Upper lobe of left lung (tissue), 6 donors: Measurements from ENCODE around the gene HIF1AN. TPM values are rescaled to one million over a fixed set of nuclear protein-coding genes. Genes with fewer than 3 reads are reported as not detected.

ENCODE experiments used
- ATAC-seq, 2 donors: fragments of 200-7000 bp; cut with Tn5 transposase; one replicate each; pipeline ENCODE4 v1.9.1; 2022; ENCODE audit warnings: mild to moderate bottlenecking in 2 of 2, moderate library complexity in 2 of 2; ENCODE audit not compliant: low FRiP score in 2 of 2
- DNase-seq, 2 donors: peaks; one replicate each; pipeline ENCODE4 v3.0.0-alpha.2; 2019 to 2020
- H3K27ac ChIP-seq, 4 donors: fragments of 200-600 bp; sonication (generic); one replicate each; pipeline ENCODE4 v1.5.1; 2016 to 2019
- H3K27me3 ChIP-seq, 4 donors: fragments of 200-600 bp; sonication (generic); one replicate each; pipeline ENCODE4 v1.5.1; 2017 to 2019
- H3K36me3 ChIP-seq, 4 donors: fragments of 200-600 bp; sonication (generic); one replicate each; pipeline ENCODE4 v1.5.1; 2016 to 2019
- H3K4me1 ChIP-seq, 4 donors: fragments of 200-600 bp; sonication (generic); one replicate each; pipeline ENCODE4 v1.5.1; 2018 to 2019
- H3K4me3 ChIP-seq, 4 donors: fragments of 200-600 bp; sonication (generic); one replicate each; pipeline ENCODE4 v1.5.1; 2017 to 2019; ENCODE audit warnings: mild to moderate bottlenecking in 2 of 4, moderate library complexity in 1 of 4
- H3K9me3 ChIP-seq, 4 donors: fragments of 200-600 bp; sonication (generic); one replicate each; pipeline ENCODE4 v1.5.1; 2018 to 2019
- EP300 ChIP-seq, 4 donors: sonication (generic); formaldehyde crosslinking; IDR thresholded peaks; one replicate each; pipeline ENCODE4 v1.5.1; 2017; ENCODE audit warnings: antibody characterized with exemption in 4 of 4, control low read depth in 2 of 4
- POLR2A ChIP-seq, 4 donors: fragments of 450-650 bp; IDR thresholded peaks; one replicate each; pipeline ENCODE4 v1.5.1; 2016 to 2017; ENCODE audit warnings: antibody characterized with exemption in 4 of 4, mild to moderate bottlenecking in 2 of 4
- POLR2AphosphoS5 ChIP-seq, 2 donors: sonication (generic); formaldehyde crosslinking; IDR thresholded peaks; one replicate each; pipeline ENCODE4 v1.5.1; 2017; ENCODE audit warnings: antibody characterized with exemption in 2 of 2
- WGBS, 2 donors: methylation state at CpG; one replicate each; pipeline ENCODE4 v1.1.5; 2017 to 2018; 5-methylcytosine and 5-hydroxymethylcytosine counted together
- total RNA-seq, 6 donors: library from RNA; depleted of rRNA in 4 of 6; stranded (reverse); fragments of >200 nt in 4 of 6; gene quantifications; one replicate each; pipeline versions ENCODE4 v1.1.0 to v1.2.1, GENCODE V29; 2016 to 2021
- TF ChIP-seq, protein P1 (sequence below), 6 experiments: fragments of 450-650 bp in 4 of 6; fragments of 200-600 bp in 2 of 6; sonication (generic) in 2 of 6; IDR thresholded peaks; one replicate each; pipeline ENCODE4 v1.5.1; 2016 to 2019; ENCODE audit warnings: antibody characterized with exemption in 6 of 6
- donor health status: DM: no; HTN: no; CAD: no; lungs with moderate emphysema.
- donor health status: DM: no; HTN: yes; CAD: no; lungs with severe emphysema.

The HIF1AN gene
- total RNA-seq, 6 donors from 2014 or later = 7.2 to 34.6 (median 18.4) TPM

DNA sequence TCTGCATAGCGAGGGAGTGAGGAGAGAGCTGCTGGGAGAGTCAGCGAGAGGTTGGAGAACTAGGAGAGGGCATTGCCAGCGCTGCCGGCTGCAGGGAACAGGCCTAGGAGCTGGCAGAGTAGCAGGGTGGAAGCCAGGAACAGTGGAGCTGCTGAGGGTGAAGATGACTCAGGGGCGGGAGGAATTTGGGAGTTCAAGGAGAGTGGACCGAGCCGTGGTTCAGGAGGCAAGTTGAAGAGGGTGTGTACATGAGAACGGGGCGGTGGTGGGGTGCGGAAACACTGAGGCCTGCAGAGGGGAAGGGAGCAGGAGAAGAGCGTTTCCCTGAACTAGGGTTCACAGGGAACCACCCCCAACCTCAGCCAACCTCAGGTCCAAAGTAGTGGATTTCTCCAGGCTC lies 31.5 kb downstream of the HIF1AN start:
- DNase-seq (no peak), ATAC-seq (no peak)
- no peak overlapping the region for H3K27ac ChIP-seq
- no peaks in the 10 kb centered on the region for H3K9me3 ChIP-seq
- WGBS, 2 donors = 36 to 49% methylated on average over 11 of the region's 11 CpGs
- peaks cover 7% of the 10 kb centered on the region in 4 donors for H3K4me1 ChIP-seq
- peaks cover 0 to 30% (median 15%) of the 10 kb centered on the region in 4 donors for H3K27me3 ChIP-seq
- TF ChIP-seq POLR2AphosphoS5 (IDR thresholded peaks at IDR 0.05) = no peak
- TF ChIP-seq POLR2A (IDR thresholded peaks at IDR 0.05) = no peak
- no peaks in the 10 kb centered on the region for H3K36me3 ChIP-seq
- no peak overlapping the region for H3K4me3 ChIP-seq

DNA sequence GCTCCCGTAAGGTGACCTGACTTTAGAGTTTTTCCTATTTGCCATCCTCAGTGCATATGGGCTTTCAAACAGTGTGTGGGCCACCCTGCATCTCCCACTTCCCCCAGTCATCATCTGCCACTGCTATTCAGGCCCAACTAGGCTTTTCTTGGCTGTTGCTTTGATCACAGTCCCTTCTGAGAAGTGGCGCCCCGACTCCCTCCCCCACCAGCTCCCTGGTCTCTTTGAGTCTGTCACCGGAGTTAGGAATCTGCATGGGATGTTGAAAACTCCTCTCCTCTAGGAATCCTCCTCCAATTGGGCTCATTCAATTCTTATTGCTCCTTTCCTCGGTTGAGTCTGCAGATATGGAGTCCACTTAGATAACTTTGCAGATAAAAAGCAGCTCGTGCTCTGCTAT lies 32.1 kb downstream of the HIF1AN start:
- no peak for TF ChIP-seq EP300 (IDR thresholded peaks at IDR 0.05)
- no peak for TF ChIP-seq POLR2AphosphoS5 (IDR thresholded peaks at IDR 0.05)
- TF ChIP-seq, protein P1, sequence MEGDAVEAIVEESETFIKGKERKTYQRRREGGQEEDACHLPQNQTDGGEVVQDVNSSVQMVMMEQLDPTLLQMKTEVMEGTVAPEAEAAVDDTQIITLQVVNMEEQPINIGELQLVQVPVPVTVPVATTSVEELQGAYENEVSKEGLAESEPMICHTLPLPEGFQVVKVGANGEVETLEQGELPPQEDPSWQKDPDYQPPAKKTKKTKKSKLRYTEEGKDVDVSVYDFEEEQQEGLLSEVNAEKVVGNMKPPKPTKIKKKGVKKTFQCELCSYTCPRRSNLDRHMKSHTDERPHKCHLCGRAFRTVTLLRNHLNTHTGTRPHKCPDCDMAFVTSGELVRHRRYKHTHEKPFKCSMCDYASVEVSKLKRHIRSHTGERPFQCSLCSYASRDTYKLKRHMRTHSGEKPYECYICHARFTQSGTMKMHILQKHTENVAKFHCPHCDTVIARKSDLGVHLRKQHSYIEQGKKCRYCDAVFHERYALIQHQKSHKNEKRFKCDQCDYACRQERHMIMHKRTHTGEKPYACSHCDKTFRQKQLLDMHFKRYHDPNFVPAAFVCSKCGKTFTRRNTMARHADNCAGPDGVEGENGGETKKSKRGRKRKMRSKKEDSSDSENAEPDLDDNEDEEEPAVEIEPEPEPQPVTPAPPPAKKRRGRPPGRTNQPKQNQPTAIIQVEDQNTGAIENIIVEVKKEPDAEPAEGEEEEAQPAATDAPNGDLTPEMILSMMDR (IDR thresholded peaks at IDR 0.05) = no peak
- no peak for TF ChIP-seq POLR2A (IDR thresholded peaks at IDR 0.05)
- no peak for ATAC-seq

DNA sequence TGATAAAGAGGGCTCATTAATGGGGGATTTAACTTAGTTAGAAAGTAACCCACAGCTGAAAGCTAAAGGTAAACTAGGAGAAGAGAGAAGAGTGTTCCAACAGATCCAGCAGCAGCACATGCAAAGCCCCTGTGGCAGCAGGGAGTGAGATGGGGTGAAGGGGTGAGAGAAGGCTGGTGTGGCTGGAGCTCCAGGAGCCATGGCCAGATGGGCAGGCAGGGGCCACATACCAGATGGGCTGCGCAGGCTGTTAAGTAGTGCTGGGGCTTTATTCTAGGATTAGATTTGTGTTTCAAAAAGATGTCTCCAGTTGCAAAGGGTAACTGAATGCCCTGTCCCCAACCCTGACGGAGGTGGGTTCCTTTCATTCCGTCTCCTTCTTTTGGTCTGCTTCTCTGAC lies 33.2 kb downstream of the HIF1AN start:
- no peaks in the 10 kb centered on the region for H3K9me3 ChIP-seq
- ATAC-seq = no peak
- TF ChIP-seq, protein P1 (IDR thresholded peaks at IDR 0.05) = no peak
- TF ChIP-seq EP300 (IDR thresholded peaks at IDR 0.05) (no peak), POLR2A (IDR thresholded peaks at IDR 0.05) (no peak), POLR2AphosphoS5 (IDR thresholded peaks at IDR 0.05) (no peak)
- no peaks in the 10 kb centered on the region for H3K36me3 ChIP-seq
- no peaks in the 10 kb centered on the region for H3K4me1 ChIP-seq
- peaks cover 0 to 22% (median 8%) of the 10 kb centered on the region in 4 donors for H3K27me3 ChIP-seq
- H3K27ac ChIP-seq = no peak overlapping the region
- H3K4me3 ChIP-seq = no peak overlapping the region
- WGBS, 2 donors = 84 to 89% methylated on average over 3 of the region's 3 CpGs
- DNase-seq = no peak

More for the DNA sequence above, 32.1 kb downstream of the HIF1AN start:
- WGBS, 2 donors = 18 to 26% methylated on average over 6 of the region's 6 CpGs
- DNase-seq = no peak
- Histone ChIP-seq H3K27me3 (peaks cover 0 to 25% (median 11%) of the 10 kb centered on the region in 4 donors), H3K9me3 (no peaks in the 10 kb centered on the region), H3K27ac (no peak overlapping the region), H3K36me3 (no peaks in the 10 kb centered on the region), H3K4me3 (no peak overlapping the region), H3K4me1 (peaks cover under 1 to 2% (median under 1%) of the 10 kb centered on the region in 4 donors)

DNA sequence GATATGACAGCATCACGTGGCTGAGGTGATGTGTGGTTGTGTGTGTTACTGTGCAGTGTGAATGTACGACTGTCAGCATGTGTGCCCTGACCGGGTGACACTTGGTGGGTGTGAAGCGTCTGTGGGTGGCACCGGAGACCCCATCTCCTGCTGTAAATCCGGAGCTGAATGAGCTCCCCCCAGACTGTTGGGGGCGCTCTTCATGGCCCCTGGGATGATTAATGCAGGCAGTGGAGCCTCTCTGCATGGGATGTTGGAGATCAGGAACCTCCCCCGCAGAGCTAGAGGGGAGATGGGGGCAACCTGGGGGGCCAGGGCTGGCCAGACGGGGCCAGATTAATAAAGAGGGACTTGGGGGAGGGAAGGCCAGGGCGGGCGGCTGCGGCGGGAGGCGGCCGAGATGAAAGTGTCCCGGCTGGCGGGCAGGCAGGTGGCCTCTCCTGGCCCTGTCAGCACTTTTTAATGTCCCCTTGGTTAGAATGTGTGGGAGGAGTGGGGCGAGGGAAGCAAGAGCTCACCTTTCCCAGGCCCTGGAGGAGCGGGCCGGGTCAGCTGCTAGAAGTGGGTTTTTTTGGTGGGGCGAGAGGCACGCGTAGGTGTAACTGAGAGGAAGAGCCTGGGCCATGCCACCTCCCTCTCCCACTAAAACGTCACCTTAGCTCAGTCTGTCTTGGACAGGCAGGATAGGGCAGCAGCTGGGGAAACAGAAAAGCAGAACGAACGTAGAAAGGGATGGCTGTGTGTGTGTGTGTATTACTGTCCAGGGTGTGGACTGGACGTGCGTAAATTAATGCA lies 34.1 kb downstream of the HIF1AN start:
- no peak overlapping the region for H3K27ac ChIP-seq
- ATAC-seq (no peak), DNase-seq (peak in 1 of 2 donors; percentile 65)
- H3K27me3 ChIP-seq = peaks cover 0 to 22% (median 4%) of the 10 kb centered on the region in 4 donors
- no peaks in the 10 kb centered on the region for H3K4me1 ChIP-seq
- H3K36me3 ChIP-seq = no peaks in the 10 kb centered on the region
- no peak overlapping the region for H3K4me3 ChIP-seq
- 27 to 34% methylated on average over 15 to 27 of the region's 28 CpGs for WGBS, 2 donors
- no peaks in the 10 kb centered on the region for H3K9me3 ChIP-seq
- TF ChIP-seq POLR2AphosphoS5 (IDR thresholded peaks at IDR 0.05) (no peak), POLR2A (IDR thresholded peaks at IDR 0.05) (no peak), EP300 (IDR thresholded peaks at IDR 0.05) (no peak)
- TF ChIP-seq, protein P1 (IDR thresholded peaks at IDR 0.05) = no peak

DNA sequence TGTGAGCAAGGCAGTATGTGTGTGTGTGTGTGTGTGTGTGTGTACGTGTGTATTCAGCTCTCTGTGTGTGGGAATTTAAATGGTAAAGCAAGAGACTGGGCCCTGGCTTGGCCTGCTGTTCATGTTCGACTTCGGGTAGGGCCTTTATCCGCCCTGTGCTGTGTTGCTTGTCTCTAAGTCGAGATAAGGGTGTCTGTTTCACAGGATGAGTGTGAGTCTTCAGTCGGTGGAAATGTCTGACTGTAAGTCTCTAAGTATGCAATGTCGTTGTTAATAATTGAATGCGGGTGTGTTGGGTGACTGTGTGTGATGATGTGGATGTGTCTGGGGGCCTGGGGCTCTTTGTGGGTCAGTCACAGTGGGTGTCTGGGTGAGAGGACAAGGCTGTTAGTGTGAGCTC lies 34.8 kb downstream of the HIF1AN start:
- TF ChIP-seq, protein P1 (IDR thresholded peaks at IDR 0.05) = no peak
- TF ChIP-seq POLR2AphosphoS5 (IDR thresholded peaks at IDR 0.05) (no peak), EP300 (IDR thresholded peaks at IDR 0.05) (no peak), POLR2A (IDR thresholded peaks at IDR 0.05) (no peak)
- Histone ChIP-seq H3K27ac (no peak overlapping the region), H3K36me3 (no peaks in the 10 kb centered on the region), H3K27me3 (peaks cover 0 to 19% (median 4%) of the 10 kb centered on the region in 4 donors), H3K4me3 (no peak overlapping the region), H3K4me1 (no peaks in the 10 kb centered on the region), H3K9me3 (no peaks in the 10 kb centered on the region)
- DNase-seq (no peak), ATAC-seq (no peak)
- WGBS, 2 donors = 63 to 67% methylated on average over 8 of the region's 8 CpGs
